Ishikawa (cell line): ENCODE results near the gene VIM.

ENCODE experiments used
- CEBPB ChIP-seq: IDR thresholded peaks from 2 replicates; pipeline ENCODE4 v1.6.1; 2012
- EP300 ChIP-seq: IDR thresholded peaks from 2 replicates; pipeline ENCODE4 v1.6.1; 2012; ENCODE audit warnings: borderline replicate concordance
- FOXM1 ChIP-seq: IDR thresholded peaks from 2 replicates; pipeline ENCODE4 v1.6.1; 2012; ENCODE audit warnings: low read depth, borderline replicate concordance
- NFIC ChIP-seq: IDR thresholded peaks from 2 replicates; pipeline ENCODE4 v1.6.1; 2012
- RAD21 ChIP-seq: IDR thresholded peaks from 2 replicates; pipeline ENCODE4 v1.6.1; 2012; ENCODE audit warnings: low read depth
- TAF1 ChIP-seq: IDR thresholded peaks from 2 replicates; pipeline ENCODE4 v1.6.1; 2012; ENCODE audit warnings: low read depth, mild to moderate bottlenecking
- TEAD4 ChIP-seq: IDR thresholded peaks from 2 replicates; pipeline ENCODE4 v1.6.1; 2012
- YY1 ChIP-seq: IDR thresholded peaks from 2 replicates; pipeline ENCODE4 v1.6.1; 2012; ENCODE audit warnings: low read depth
- TF ChIP-seq, protein P1 (sequence below): IDR thresholded peaks from 2 replicates; pipeline ENCODE4 v1.6.1; 2012

DNA sequence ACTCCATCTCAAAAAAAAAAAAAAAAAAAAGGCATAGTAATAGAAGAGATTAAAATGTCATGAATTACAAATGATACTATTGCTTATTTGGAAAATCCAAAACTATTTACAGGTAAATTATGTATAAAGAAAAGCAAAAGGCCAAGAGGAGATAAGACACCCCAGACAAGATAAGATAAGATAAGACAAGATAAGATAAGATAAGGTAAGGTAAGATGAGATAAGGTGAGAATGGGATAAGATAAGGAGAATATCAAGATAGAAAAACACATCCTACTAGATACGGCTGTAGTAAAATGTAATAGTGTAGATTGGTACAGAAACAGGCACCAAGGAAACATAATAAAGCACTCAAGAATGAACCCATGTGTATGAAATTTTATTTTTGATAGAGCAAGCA is 20.9 kb downstream of the VIM start:
- no peak for TF ChIP-seq RAD21
- TF ChIP-seq CEBPB: no peak
- TF ChIP-seq NFIC: no peak
- no peak for TF ChIP-seq TAF1
- TF ChIP-seq FOXM1: no peak
- TF ChIP-seq EP300: no peak
- TF ChIP-seq YY1: no peak
- TF ChIP-seq TEAD4: no peak
- TF ChIP-seq, protein P1, sequence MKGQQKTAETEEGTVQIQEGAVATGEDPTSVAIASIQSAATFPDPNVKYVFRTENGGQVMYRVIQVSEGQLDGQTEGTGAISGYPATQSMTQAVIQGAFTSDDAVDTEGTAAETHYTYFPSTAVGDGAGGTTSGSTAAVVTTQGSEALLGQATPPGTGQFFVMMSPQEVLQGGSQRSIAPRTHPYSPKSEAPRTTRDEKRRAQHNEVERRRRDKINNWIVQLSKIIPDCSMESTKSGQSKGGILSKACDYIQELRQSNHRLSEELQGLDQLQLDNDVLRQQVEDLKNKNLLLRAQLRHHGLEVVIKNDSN: no peak
